Mesenchymal stem cell (in vitro differentiated cells and primary cell): ENCODE measurements around the gene TTLL10.

Source experiments
- DNase-seq: peaks from one replicate; pipeline ENCODE4 v3.0.0-alpha.2; 2013
- H2AFZ ChIP-seq: one replicate; pipeline ENCODE4 v1.6.1; 2013; ENCODE audit warnings: low read depth, mild to moderate bottlenecking, control low read depth, inconsistent platforms, low read length, moderate library complexity
- H2AK5ac ChIP-seq: 2 replicates; pipeline ENCODE4 v1.6.1; 2013; ENCODE audit warnings: low read length, moderate library complexity, mild to moderate bottlenecking, inconsistent platforms; ENCODE audit not compliant: severe bottlenecking
- H2BK120ac ChIP-seq: one replicate; pipeline ENCODE4 v1.6.1; 2013; ENCODE audit warnings: low read depth, mild to moderate bottlenecking, inconsistent platforms, low read length, moderate library complexity
- H2BK12ac ChIP-seq, 2 experiments: one replicate each; pipeline ENCODE4 v1.6.1; 2013; ENCODE audit warnings: inconsistent platforms in 2 of 2, low read length in 2 of 2, mild to moderate bottlenecking in 2 of 2, moderate library complexity in 2 of 2, control low read depth in 1 of 2
- H2BK15ac ChIP-seq: one replicate; pipeline ENCODE4 v1.6.1; 2013; ENCODE audit warnings: mild to moderate bottlenecking, low read depth, inconsistent platforms; ENCODE audit not compliant: poor library complexity, severe bottlenecking
- H2BK5ac ChIP-seq: 2 replicates; pipeline ENCODE4 v1.6.1; 2013; ENCODE audit warnings: low read depth, mild to moderate bottlenecking, low read length, control low read depth, inconsistent platforms; ENCODE audit not compliant: poor library complexity, severe bottlenecking
- H3K14ac ChIP-seq, 2 experiments: one replicate each; pipeline ENCODE4 v1.6.1; 2013; ENCODE audit warnings: inconsistent platforms in 2 of 2, low read length in 2 of 2, control low read depth in 1 of 2, mild to moderate bottlenecking in 1 of 2, moderate library complexity in 1 of 2
- H3K18ac ChIP-seq, 2 experiments: one replicate each; pipeline ENCODE4 v1.6.1; 2013; ENCODE audit warnings: inconsistent platforms in 2 of 2, low read length in 2 of 2, control low read depth in 1 of 2, low read depth in 1 of 2, mild to moderate bottlenecking in 1 of 2
- H3K23ac ChIP-seq, 2 experiments: one replicate each; pipeline ENCODE4 v1.6.1; 2013; ENCODE audit warnings: inconsistent platforms in 2 of 2, low read length in 2 of 2, mild to moderate bottlenecking in 2 of 2, moderate library complexity in 2 of 2, control low read depth in 1 of 2
- H3K27ac ChIP-seq: 2 replicates; pipeline ENCODE4 v1.5.1; 2013; ENCODE audit warnings: mild to moderate bottlenecking, moderate library complexity, low read length, control low read depth, inconsistent platforms; ENCODE audit not compliant: poor library complexity, severe bottlenecking
- H3K27me3 ChIP-seq, 2 experiments: 2 replicates each; pipeline versions ENCODE4 v1.6.1 to v1.7.0; 2013; ENCODE audit warnings: low read length in 2 of 2, mild to moderate bottlenecking in 2 of 2, moderate library complexity in 2 of 2, control low read depth in 1 of 2, inconsistent platforms in 1 of 2; ENCODE audit not compliant: control insufficient read depth in 1 of 2, insufficient read depth in 1 of 2
- H3K36me3 ChIP-seq, 2 experiments: 2 replicates each; pipeline versions ENCODE4 v1.6.1 to v1.7.0; 2013; ENCODE audit warnings: low read length in 2 of 2, control low read depth in 1 of 2, inconsistent platforms in 1 of 2, low read depth in 1 of 2, mild to moderate bottlenecking in 1 of 2; ENCODE audit not compliant: insufficient read depth in 2 of 2, control insufficient read depth in 1 of 2
- H3K4ac ChIP-seq, 2 experiments: one replicate each; pipeline ENCODE4 v1.6.1; 2013; ENCODE audit warnings: inconsistent platforms in 2 of 2, low read length in 2 of 2, mild to moderate bottlenecking in 2 of 2, moderate library complexity in 2 of 2, control low read depth in 1 of 2, low read depth in 1 of 2
- H3K4me1 ChIP-seq: 2 replicates; pipeline ENCODE4 v1.6.1; 2013; ENCODE audit warnings: low read depth, low read length, control low read depth; ENCODE audit not compliant: control insufficient read depth, insufficient read depth
- H3K4me2 ChIP-seq: 2 replicates; pipeline ENCODE4 v1.6.1; 2013; ENCODE audit warnings: low read length, mild to moderate bottlenecking, inconsistent platforms; ENCODE audit not compliant: poor library complexity, severe bottlenecking
- H3K4me3 ChIP-seq, 2 experiments: 2 replicates each; pipeline versions ENCODE4 v1.5.1 to v1.7.0; 2013; ENCODE audit warnings: low read length in 2 of 2, mild to moderate bottlenecking in 2 of 2, control low read depth in 1 of 2, low read depth in 1 of 2; ENCODE audit not compliant: insufficient read depth in 1 of 2
- H3K79me1 ChIP-seq: replicated peaks from 2 replicates; pipeline ENCODE4 v1.6.1; 2013; ENCODE audit warnings: mild to moderate bottlenecking, control low read depth, low read length, inconsistent platforms; ENCODE audit not compliant: poor library complexity, severe bottlenecking
- H3K9ac ChIP-seq: 2 replicates; pipeline ENCODE4 v1.7.0; 2013; ENCODE audit warnings: mild to moderate bottlenecking, low read length, moderate library complexity
- H3K9me3 ChIP-seq: 2 replicates; pipeline ENCODE4 v1.7.0; 2013; ENCODE audit warnings: mild to moderate bottlenecking, low read length; ENCODE audit not compliant: control insufficient read depth
- H4K8ac ChIP-seq: one replicate; pipeline ENCODE4 v1.6.1; 2013; ENCODE audit warnings: inconsistent platforms, mild to moderate bottlenecking, low read length, moderate library complexity
- H4K91ac ChIP-seq: one replicate; pipeline ENCODE4 v1.6.1; 2013; ENCODE audit warnings: mild to moderate bottlenecking, low read length, inconsistent platforms
- WGBS: methylation state at CpG from one replicate; pipeline ENCODE4 v1.1.7; 2013; ENCODE audit warnings: mixed read lengths; 5-methylcytosine and 5-hydroxymethylcytosine counted together

Gene TTLL10

GRCh38 chr1:1242461-1243265, 69.0 kb downstream of the TTLL10 start:
- Histone ChIP-seq H3K18ac (no peak overlapping the region), H3K4me3 (no peak overlapping the region), H2BK120ac (no peak overlapping the region), H3K27me3 (peaks cover 5 to 44% of the 10 kb centered on the region in 2 experiments), H3K4ac (no peak overlapping the region), H3K4me2 (no peak overlapping the region), H3K27ac (no peak overlapping the region), H3K14ac (no peak overlapping the region), H3K36me3 (peaks cover 0 to 34% of the 10 kb centered on the region in 2 experiments), H2BK5ac (no peak overlapping the region), H4K8ac (no peak overlapping the region), H2AFZ (no peak overlapping the region), H2AK5ac (no peak overlapping the region), H3K79me1 (peaks cover 2% of the 10 kb centered on the region), H4K91ac (no peak overlapping the region), H3K9me3 (no peaks in the 10 kb centered on the region), H3K4me1 (peaks cover 49% of the 10 kb centered on the region), H3K9ac (no peak overlapping the region), H2BK15ac (no peak overlapping the region), H2BK12ac (no peak overlapping the region), H3K23ac (no peak overlapping the region)
- 93% methylated on average over 36 of the region's 41 CpGs for WGBS
- DNase-seq: no peak

GRCh38 chr1:1243266-1243660, 69.6 kb downstream of the TTLL10 start:
- H2BK12ac ChIP-seq: no peak overlapping the region
- no peak overlapping the region for H2BK120ac ChIP-seq
- H3K9me3 ChIP-seq: no peaks in the 10 kb centered on the region
- no peak overlapping the region for H4K91ac ChIP-seq
- no peak overlapping the region for H2AK5ac ChIP-seq
- no peak overlapping the region for H2BK5ac ChIP-seq
- H3K79me1 ChIP-seq: peaks cover 2% of the 10 kb centered on the region
- H3K4me2 ChIP-seq: no peak overlapping the region
- H4K8ac ChIP-seq: no peak overlapping the region
- H3K14ac ChIP-seq: no peak overlapping the region
- peaks cover 43% of the 10 kb centered on the region for H3K4me1 ChIP-seq
- H3K18ac ChIP-seq: no peak overlapping the region
- H3K9ac ChIP-seq: no peak overlapping the region
- 91% methylated on average over 23 of the region's 23 CpGs for WGBS
- H3K4ac ChIP-seq: no peak overlapping the region
- no peak overlapping the region for H2BK15ac ChIP-seq
- H3K4me3 ChIP-seq: no peak overlapping the region
- H3K27ac ChIP-seq: no peak overlapping the region
- H3K23ac ChIP-seq: no peak overlapping the region
- DNase-seq: no peak
- H2AFZ ChIP-seq: no peak overlapping the region
- peaks cover 0 to 34% of the 10 kb centered on the region in 2 experiments for H3K36me3 ChIP-seq
- H3K27me3 ChIP-seq: peaks cover 6 to 40% of the 10 kb centered on the region in 2 experiments

- H3K14ac ChIP-seq: no peak overlapping the region
- H3K23ac ChIP-seq: no peak overlapping the region
- no peak overlapping the region for H4K8ac ChIP-seq
- no peak overlapping the region for H3K27ac ChIP-seq
- H3K27me3 ChIP-seq: peaks cover 6 to 35% of the 10 kb centered on the region in 2 experiments
- H2BK5ac ChIP-seq: no peak overlapping the region
- H3K4me3 ChIP-seq: no peak overlapping the region
- no peak overlapping the region for H3K4me2 ChIP-seq
- H3K79me1 ChIP-seq: peaks cover 2% of the 10 kb centered on the region
- H3K9me3 ChIP-seq: no peaks in the 10 kb centered on the region
- no peak overlapping the region for H3K18ac ChIP-seq
- H2BK120ac ChIP-seq: no peak overlapping the region
- 74% methylated on average over 23 of the region's 23 CpGs for WGBS
- DNase-seq: no peak
- H2AFZ ChIP-seq: no peak overlapping the region
- no peak overlapping the region for H2BK15ac ChIP-seq
- no peak overlapping the region for H3K4ac ChIP-seq
- no peak overlapping the region for H3K9ac ChIP-seq
- no peak overlapping the region for H2BK12ac ChIP-seq
- no peak overlapping the region for H4K91ac ChIP-seq
- H3K36me3 ChIP-seq: peaks cover 0 to 33% of the 10 kb centered on the region in 2 experiments
- peaks cover 43% of the 10 kb centered on the region for H3K4me1 ChIP-seq
- no peak overlapping the region for H2AK5ac ChIP-seq
Observed at GRCh38 chr1:1243807-1244191, 70.1 kb downstream of the TTLL10 start.

GRCh38 chr1:1244192-1244811, 70.6 kb downstream of the TTLL10 start:
- Histone ChIP-seq H3K79me1 (peaks cover 2% of the 10 kb centered on the region), H2BK12ac (no peak overlapping the region), H3K4ac (no peak overlapping the region), H4K8ac (no peak overlapping the region), H4K91ac (no peak overlapping the region), H3K36me3 (peaks cover 0 to 32% of the 10 kb centered on the region in 2 experiments), H2BK120ac (no peak overlapping the region), H3K9ac (no peak overlapping the region), H3K9me3 (no peaks in the 10 kb centered on the region), H3K27ac (no peak overlapping the region), H3K4me1 (peaks cover 43% of the 10 kb centered on the region), H3K27me3 (peaks cover 6 to 30% of the 10 kb centered on the region in 2 experiments), H3K18ac (no peak overlapping the region), H2AFZ (no peak overlapping the region), H3K23ac (no peak overlapping the region), H3K4me2 (no peak overlapping the region), H2BK15ac (no peak overlapping the region), H2BK5ac (no peak overlapping the region), H3K4me3 (no peak overlapping the region), H3K14ac (no peak overlapping the region), H2AK5ac (no peak overlapping the region)
- 82% methylated on average over 28 of the region's 30 CpGs for WGBS
- no peak for DNase-seq
